LHCN-M2 (cell line): ENCODE results near the gene SDC1. TPM values are rescaled to one million over a fixed set of nuclear protein-coding genes. Genes with fewer than 3 reads are reported as not detected.
"Not testable (repeated sequence)": the region's sequence is repeated elsewhere in the genome, so short reads cannot be mapped to it uniquely, and the experiment has no call there.

Experiments
- DNase-seq: peaks from one replicate; pipeline ENCODE4 v3.0.0-alpha.2; 2012; ENCODE audit warnings: low read depth
- polyA plus RNA-seq: library from polyadenylated mRNA; unstranded; fragments of >200 nt; gene quantifications from one replicate; pipeline ENCODE4 v1.2.1, GENCODE V29; 2012; ENCODE audit warnings: missing spikeins
- total RNA-seq: library from RNA; depleted of rRNA; stranded (reverse); fragments of >200 nt; gene quantifications from 2 replicates; pipeline ENCODE4 v1.2.3, GENCODE V29; 2014; rRNA removed

Gene SDC1
- 73.1 and 83.5 TPM in 2 replicates for total RNA-seq
- polyA plus RNA-seq, result 28.3 TPM

GRCh38 chr2:20224716-20225293 is at the start of gene SDC1:
Gene SDC1 (minus strand): TSS chr2:20225130. CDS start chr2:20224867, 263 bp downstream.
- peak; percentile 37 for DNase-seq

GRCh38 chr2:20273042-20273441 is 48.1 kb upstream of the SDC1 start:
- DNase-seq, result no peak

- DNase-seq, result not testable (repeated sequence)
Observed at GRCh38 chr2:20268317-20268716, 43.4 kb upstream of the SDC1 start.

- no peak for DNase-seq
Observed at GRCh38 chr2:20267529-20267928, 42.6 kb upstream of the SDC1 start.

- no peak for DNase-seq
Observed at GRCh38 chr2:20264629-20265028, 39.7 kb upstream of the SDC1 start.

GRCh38 chr2:20257411-20257810 is 32.5 kb upstream of the SDC1 start:
- DNase-seq, result no peak

GRCh38 chr2:20254731-20255130 is 29.8 kb upstream of the SDC1 start:
- DNase-seq, result no peak

GRCh38 chr2:20250436-20250835 is 25.5 kb upstream of the SDC1 start:
- DNase-seq, result no peak

GRCh38 chr2:20249170-20249569 is 24.2 kb upstream of the SDC1 start:
- no peak for DNase-seq

- no peak for DNase-seq
Observed at GRCh38 chr2:20247084-20247483, 22.2 kb upstream of the SDC1 start.

- DNase-seq, result not testable (repeated sequence)
Observed at GRCh38 chr2:20243637-20244036, 18.7 kb upstream of the SDC1 start.

GRCh38 chr2:20242727-20243377 is 17.9 kb upstream of the SDC1 start:
- DNase-seq, result no peak

GRCh38 chr2:20241973-20242726 is 17.2 kb upstream of the SDC1 start:
- DNase-seq, result no peak

GRCh38 chr2:20240291-20240690 is 15.4 kb upstream of the SDC1 start:
- DNase-seq, result not testable (repeated sequence)

GRCh38 chr2:20236496-20236895 is 11.6 kb upstream of the SDC1 start:
- DNase-seq, result no peak

GRCh38 chr2:20235655-20236305 is 10.8 kb upstream of the SDC1 start:
- DNase-seq, result no peak

GRCh38 chr2:20234597-20234996 is 9.7 kb upstream of the SDC1 start:
- DNase-seq, result not testable (repeated sequence)

- DNase-seq, result no peak
Observed at GRCh38 chr2:20232837-20233207, 7.9 kb upstream of the SDC1 start.

- DNase-seq, result peak; percentile 69
Observed at GRCh38 chr2:20231598-20232026, 6.7 kb upstream of the SDC1 start.

- no peak for DNase-seq
Observed at GRCh38 chr2:20231159-20231558, 6.2 kb upstream of the SDC1 start.

- no peak for DNase-seq
Observed at GRCh38 chr2:20230114-20230425, 5.1 kb upstream of the SDC1 start.

GRCh38 chr2:20229322-20230113 is 4.6 kb upstream of the SDC1 start:
- no peak for DNase-seq
